Nucleus accumbens (tissue), 56 donors: ENCODE data around the gene HSFX2.
"Not testable (repeated sequence)": the region's sequence is repeated elsewhere in the genome, so short reads cannot be mapped to it uniquely, and the experiment has no call there.

Experiments
- DNase-seq, 56 donors: peaks; one replicate each; lab custom pipeline; 2025; lab: John Stamatoyannopoulos, UW

Gene HSFX2

GRCh38 chrX:149595214-149595613 lies at the start of gene HSFX2:
HSFX2 (minus strand) TSS chrX:149595314; CDS start chrX:149594700, 614 bp downstream.
- DNase-seq = not testable (repeated sequence)

GRCh38 chrX:149643496-149643895 lies 48.4 kb upstream of the HSFX2 start:
- no peak for DNase-seq

GRCh38 chrX:149641835-149642234 lies 46.7 kb upstream of the HSFX2 start:
- DNase-seq = no peak

GRCh38 chrX:149641432-149641831 lies 46.3 kb upstream of the HSFX2 start:
- no peak for DNase-seq

- no peak for DNase-seq
Observed at GRCh38 chrX:149639568-149639967, 44.5 kb upstream of the HSFX2 start.

- DNase-seq = no peak
Observed at GRCh38 chrX:149638860-149639259, 43.7 kb upstream of the HSFX2 start.

GRCh38 chrX:149633511-149633910 lies 38.4 kb upstream of the HSFX2 start:
- DNase-seq = no peak

- peak in 52 of 56 donors; percentile 1 to 75 (median 32) for DNase-seq
Observed at GRCh38 chrX:149631234-149632165, 36.4 kb upstream of the HSFX2 start, which contains the start of gene TMEM185A. TMEM185A (minus strand) TSS chrX:149631792; CDS start chrX:149631580, 212 bp downstream.

- DNase-seq = peak in 4 of 56 donors; percentile 1 to 26 (median 2)
Observed at GRCh38 chrX:149630681-149631233, 35.6 kb upstream of the HSFX2 start.

GRCh38 chrX:149629730-149630387 lies 34.7 kb upstream of the HSFX2 start:
- DNase-seq = no peak

- DNase-seq = no peak
Observed at GRCh38 chrX:149628768-149629167, 33.7 kb upstream of the HSFX2 start.

GRCh38 chrX:149628280-149628679 lies 33.2 kb upstream of the HSFX2 start:
- DNase-seq = no peak

GRCh38 chrX:149626829-149627228 lies 31.7 kb upstream of the HSFX2 start:
- not testable (repeated sequence) for DNase-seq

GRCh38 chrX:149619662-149620061 lies 24.5 kb upstream of the HSFX2 start:
- DNase-seq = not testable (repeated sequence)

GRCh38 chrX:149618871-149619270 lies 23.8 kb upstream of the HSFX2 start:
- DNase-seq = no peak

GRCh38 chrX:149611623-149612175 lies 16.6 kb upstream of the HSFX2 start:
- no peak for DNase-seq

GRCh38 chrX:149610511-149610910 lies 15.4 kb upstream of the HSFX2 start:
- DNase-seq = no peak

GRCh38 chrX:149607699-149608098 lies 12.6 kb upstream of the HSFX2 start:
- DNase-seq = no peak

- not testable (repeated sequence) for DNase-seq
Observed at GRCh38 chrX:149605248-149605885, 10.3 kb upstream of the HSFX2 start.

- not testable (repeated sequence) for DNase-seq
Observed at GRCh38 chrX:149598603-149599002, 3.5 kb upstream of the HSFX2 start.
